Activated T-cell treated with anti-CD3 and anti-CD28 coated beads for 4 hours (primary cell): Measurements from ENCODE around the gene ZNF841.
"Not testable (repeated sequence)": the region's sequence is repeated elsewhere in the genome, so short reads cannot be mapped to it uniquely, and the experiment has no call there.

Experiments used
- DNase-seq: peaks from one replicate; pipeline ENCODE4 v3.0.0-alpha.2; 2020

ZNF841 gene

DNA sequence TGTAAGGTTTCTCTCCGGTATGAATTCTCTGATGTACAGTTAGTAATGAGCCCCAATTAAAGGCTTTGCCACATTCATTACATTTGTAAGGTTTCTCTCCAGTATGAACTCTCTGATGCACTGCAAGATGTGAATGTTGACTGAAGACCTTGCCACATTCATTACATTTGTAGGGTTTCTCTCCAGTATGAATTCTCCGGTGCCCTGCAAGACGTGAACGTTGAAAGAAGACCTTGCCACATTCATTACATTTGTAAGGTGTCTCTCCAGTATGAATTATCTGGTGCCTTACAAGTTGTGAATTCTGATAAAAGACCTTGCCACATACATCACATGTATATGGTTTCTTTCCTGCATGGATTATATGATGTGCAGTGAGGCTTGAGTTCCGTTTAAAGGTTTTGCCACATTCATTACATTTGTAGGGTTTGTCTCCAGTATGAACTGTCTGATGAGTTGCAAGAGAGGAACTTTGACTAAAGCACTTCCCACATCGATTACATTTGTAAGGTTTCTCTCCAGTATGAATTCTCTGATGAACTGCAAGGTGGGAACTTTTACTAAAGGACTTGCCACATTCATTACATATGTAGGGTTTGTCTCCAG, 29.2 kb downstream of the ZNF841 start:
- no peak for DNase-seq

- DNase-seq = no peak
Observed at GRCh38 chr19:52065399-52065798, 30.2 kb downstream of the ZNF841 start.

DNA sequence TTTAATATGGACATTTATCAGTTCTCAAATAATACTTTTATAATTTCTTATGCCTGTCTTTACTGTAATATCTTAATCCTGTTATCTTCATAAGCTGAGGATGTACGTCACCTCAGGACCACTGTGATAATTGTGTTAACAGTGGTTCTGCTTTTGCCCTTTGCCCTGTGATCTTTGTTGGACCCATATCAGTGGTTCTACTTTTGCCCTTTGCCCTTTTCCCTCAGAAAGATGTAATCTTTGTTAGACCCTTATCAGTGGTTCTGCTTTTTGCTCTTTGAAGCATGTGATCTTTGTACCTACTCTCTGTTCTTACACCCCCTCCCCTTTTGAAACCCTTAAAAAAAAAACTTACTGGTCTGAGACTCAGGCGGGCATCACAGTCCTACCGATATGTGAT, 39.1 kb downstream of the ZNF841 start:
- not testable (repeated sequence) for DNase-seq

- not testable (repeated sequence) for DNase-seq
Observed at GRCh38 chr19:52051736-52052135, 43.8 kb downstream of the ZNF841 start.

- DNase-seq = peak; percentile 74
Observed at GRCh38 chr19:52048555-52049501, 46.7 kb downstream of the ZNF841 start, which contains the start of gene ZNF432. ZNF432 (minus strand) TSS chr19:52048838; CDS start chr19:52046868, 1,970 bp downstream.

GRCh38 chr19:52039169-52039568, 56.4 kb downstream of the ZNF841 start:
- DNase-seq = no peak

- DNase-seq = no peak
Observed at GRCh38 chr19:52034051-52034728, 61.4 kb downstream of the ZNF841 start.

DNA sequence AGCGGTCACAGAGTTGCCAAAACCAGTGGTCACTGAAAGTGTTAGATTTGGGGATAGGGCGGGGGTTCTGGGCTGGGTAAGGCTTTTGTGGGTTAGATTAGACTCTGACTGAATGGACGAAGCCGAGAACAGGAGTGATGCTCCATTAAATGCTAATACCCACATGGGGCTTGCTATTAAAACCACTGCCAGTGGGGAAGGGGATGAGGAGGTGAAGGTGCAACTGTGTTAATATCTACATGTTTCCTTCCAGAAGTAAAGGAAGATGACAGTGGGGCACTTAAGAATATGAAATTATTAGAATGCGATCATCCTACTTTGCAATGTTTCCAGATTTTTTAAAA, 66.8 kb downstream of the ZNF841 start:
- DNase-seq = no peak

GRCh38 chr19:52028027-52028779, 67.4 kb downstream of the ZNF841 start, which contains the start of gene ZNF614:
ZNF614 (minus strand) TSS chr19:52028379; CDS start chr19:52025745, 2,634 bp downstream.
- peak; percentile 81 for DNase-seq

DNA sequence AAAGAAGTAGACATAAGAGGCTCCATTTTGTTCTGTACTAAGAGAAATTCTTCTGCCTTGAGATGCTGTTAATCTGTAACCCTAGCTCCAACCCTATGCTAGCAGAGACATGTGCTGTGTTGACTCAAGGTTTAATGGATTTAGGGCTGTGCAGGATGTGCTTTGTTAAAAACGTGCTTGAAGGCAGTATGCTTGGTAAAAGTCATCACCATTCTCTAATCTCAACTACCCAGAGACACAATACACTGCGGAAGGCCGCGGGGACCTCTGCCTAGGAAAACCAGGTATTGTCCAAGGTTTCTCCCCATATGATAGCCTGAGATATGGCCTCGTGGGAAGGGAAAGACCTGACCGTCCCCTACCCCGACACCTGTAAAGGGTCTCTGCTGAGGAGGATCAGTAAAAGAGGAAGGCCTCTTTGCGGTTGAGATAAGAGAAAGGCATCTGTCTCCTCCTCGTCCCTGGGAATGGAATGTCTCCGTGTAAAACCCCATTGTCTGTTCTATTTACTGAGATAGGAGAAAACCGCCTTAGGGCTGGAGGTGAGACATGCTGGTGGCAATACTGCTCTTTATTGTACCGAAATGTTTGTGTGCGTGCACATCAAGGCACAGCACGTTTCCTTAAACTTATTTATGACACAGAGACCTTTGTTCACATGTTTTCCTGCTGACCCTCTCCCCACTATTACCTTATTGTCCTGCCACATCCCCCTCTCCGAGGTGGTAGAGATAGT, 69.1 kb downstream of the ZNF841 start:
- DNase-seq = not testable (repeated sequence)

- DNase-seq = not testable (repeated sequence)
Observed at GRCh38 chr19:52024478-52024877, 71.1 kb downstream of the ZNF841 start.

- DNase-seq = no peak
Observed at GRCh38 chr19:52022193-52022592, 73.4 kb downstream of the ZNF841 start.

- DNase-seq = no peak
Observed at GRCh38 chr19:52020506-52020905, 75.1 kb downstream of the ZNF841 start.
